A673 (cell line): ENCODE data around the gene SSTR5. TPM values are rescaled to one million over a fixed set of nuclear protein-coding genes. Genes with fewer than 3 reads are reported as not detected.

Experiments used
- BruUV-seq: library from RNA; stranded (reverse); fragments of 400-500 nt; replicated peaks from 2 replicates; lab custom pipeline; 2021; lab: Mats Ljungman, UMichigan
- CTCF ChIA-PET: fragments of 300-600 bp; sonication (Branson Sonifier 250); formaldehyde crosslinking; loops from one replicate; lab custom pipeline; 2022; ENCODE audit warnings: antibody characterized with exemption; lab: Charles Lee
- POLR2A ChIA-PET: fragments of 300-600 bp; sonication (Branson Sonifier 250); formaldehyde crosslinking; loops from one replicate; lab custom pipeline; 2022; ENCODE audit warnings: antibody characterized with exemption; ENCODE audit not compliant: low non-redundant PET; lab: Charles Lee
- DNase-seq: peaks from one replicate; pipeline ENCODE4 v3.0.0-alpha.2; 2015; ENCODE audit warnings: low spot score
- H3K27ac ChIP-seq: fragments of 200-600 bp; sonication (generic); 2 replicates; pipeline ENCODE4 v1.5.1; 2016; ENCODE audit warnings: mixed run types, low read depth, mild to moderate bottlenecking, mixed read lengths, antibody characterized with exemption, low read length; ENCODE audit not compliant: poor library complexity, severe bottlenecking
- H3K27me3 ChIP-seq: fragments of 200-600 bp; sonication (generic); replicated peaks from 2 replicates; pipeline ENCODE4 v1.6.1; 2017; ENCODE audit warnings: mixed run types, low read depth, mild to moderate bottlenecking, mixed read lengths, antibody characterized with exemption, low read length; ENCODE audit not compliant: insufficient read depth, poor library complexity
- H3K36me3 ChIP-seq: fragments of 200-600 bp; sonication (generic); 2 replicates; pipeline ENCODE4 v1.6.1; 2016; ENCODE audit warnings: mixed run types, mild to moderate bottlenecking, mixed read lengths, antibody characterized with exemption, low read length; ENCODE audit not compliant: insufficient read depth, poor library complexity, severe bottlenecking
- H3K4me1 ChIP-seq: fragments of 200-600 bp; sonication (generic); 2 replicates; pipeline ENCODE4 v1.6.1; 2017; ENCODE audit warnings: mixed run types, mild to moderate bottlenecking, mixed read lengths, antibody characterized with exemption, low read length; ENCODE audit not compliant: insufficient read depth, poor library complexity, severe bottlenecking
- H3K4me3 ChIP-seq: fragments of 200-600 bp; sonication (generic); 2 replicates; pipeline ENCODE4 v1.5.1; 2016; ENCODE audit warnings: low read depth, mixed run types, mild to moderate bottlenecking, mixed read lengths, low read length; ENCODE audit not compliant: poor library complexity, severe bottlenecking
- H3K9me3 ChIP-seq: fragments of 200-600 bp; sonication (generic); 2 replicates; pipeline ENCODE4 v1.6.1; 2016; ENCODE audit warnings: mixed run types, low read depth, mild to moderate bottlenecking, mixed read lengths, antibody characterized with exemption, low read length; ENCODE audit not compliant: poor library complexity, severe bottlenecking
- CTCF ChIP-seq: fragments of 300-800, 200-600 bp; sonication (generic); conservative IDR thresholded peaks from 2 replicates; pipeline ENCODE4 v1.5.1; 2017; ENCODE audit warnings: low read depth, mild to moderate bottlenecking, antibody characterized with exemption, low read length, moderate library complexity, mixed read lengths
- EZH2 ChIP-seq: fragments of 200-600 bp; sonication (generic); IDR thresholded peaks from 2 replicates; pipeline ENCODE4 v1.6.1; 2017; ENCODE audit warnings: borderline replicate concordance, low read depth, mild to moderate bottlenecking, mixed read lengths, antibody characterized with exemption, low read length; ENCODE audit not compliant: poor library complexity, severe bottlenecking
- intact Hi-C: fragments of 100-400 bp; cut with micrococcal nuclease; formaldehyde crosslinking; loops from one replicate; pipeline ENCODE4 v1.10.0; 2022; ENCODE audit not compliant: unreplicated experiment
- total RNA-seq: library from RNA; stranded (reverse); gene quantifications from 2 replicates; pipeline ENCODE4 v1.2.3, GENCODE V29; 2021

SSTR5 gene
- total RNA-seq, 1 experiment from 2014 or later: not detected

GRCh38 chr16:1076801-1077576 is 4.4 kb downstream of the SSTR5 start:
- no peak overlapping the region for H3K4me3 ChIP-seq
- POLR2A ChIA-PET: no interaction called here
- H3K36me3 ChIP-seq: no peaks in the 10 kb centered on the region
- CTCF ChIA-PET: no interaction called here
- BruUV-seq: no TSS peak
- TF ChIP-seq EZH2 (no peak), CTCF (no peak)
- no peak overlapping the region for H3K27ac ChIP-seq
- no peak for DNase-seq
- peaks cover 6% of the 10 kb centered on the region for H3K4me1 ChIP-seq
- H3K27me3 ChIP-seq: peaks cover 35% of the 10 kb centered on the region
- no peaks in the 10 kb centered on the region for H3K9me3 ChIP-seq
- intact Hi-C loops: no loop called here

DNA sequence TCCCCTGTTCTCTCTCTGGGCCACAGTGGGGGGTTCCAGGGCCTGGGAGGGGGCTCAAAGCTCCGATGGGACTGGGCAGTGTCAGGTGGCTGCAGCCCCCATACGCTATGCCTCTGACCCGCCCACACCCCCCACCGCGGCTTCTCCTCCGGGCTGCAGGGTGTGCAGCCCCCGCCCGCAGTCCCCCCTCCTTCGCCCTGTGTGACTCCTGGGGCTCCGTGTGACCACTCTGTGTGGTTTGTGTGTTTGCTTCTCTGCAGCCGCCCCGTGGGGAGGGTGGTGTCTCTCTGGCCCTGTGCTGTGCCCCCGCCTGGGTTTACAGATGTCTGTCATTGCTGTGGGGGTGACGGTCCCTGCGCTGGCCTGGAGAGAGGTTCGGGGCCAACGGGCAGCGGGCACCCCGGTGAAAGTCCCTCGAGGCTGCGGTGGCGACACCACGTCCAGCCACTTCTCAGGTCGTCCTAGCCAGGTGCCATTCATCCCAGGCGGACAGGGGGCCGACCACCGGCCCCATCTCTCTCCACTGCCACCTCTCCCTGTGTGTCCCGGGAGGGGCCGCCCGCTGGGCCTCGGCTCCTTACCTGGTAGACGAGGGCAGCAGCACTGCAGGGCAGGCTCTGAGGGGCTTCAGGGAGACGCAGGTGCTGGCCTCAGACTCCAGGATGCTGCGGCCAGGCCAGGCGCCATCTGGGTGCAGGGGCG is 5.5 kb downstream of the SSTR5 start:
- POLR2A ChIA-PET: no interaction called here
- intact Hi-C loops: no loop called here
- no peak for DNase-seq
- Histone ChIP-seq H3K27ac (no peak overlapping the region), H3K4me3 (no peak overlapping the region), H3K4me1 (peaks cover 6% of the 10 kb centered on the region), H3K9me3 (no peaks in the 10 kb centered on the region), H3K36me3 (no peaks in the 10 kb centered on the region), H3K27me3 (peaks cover 26% of the 10 kb centered on the region)
- BruUV-seq: no TSS peak
- CTCF ChIA-PET: no interaction called here
- TF ChIP-seq CTCF (no peak), EZH2 (no peak)

DNA sequence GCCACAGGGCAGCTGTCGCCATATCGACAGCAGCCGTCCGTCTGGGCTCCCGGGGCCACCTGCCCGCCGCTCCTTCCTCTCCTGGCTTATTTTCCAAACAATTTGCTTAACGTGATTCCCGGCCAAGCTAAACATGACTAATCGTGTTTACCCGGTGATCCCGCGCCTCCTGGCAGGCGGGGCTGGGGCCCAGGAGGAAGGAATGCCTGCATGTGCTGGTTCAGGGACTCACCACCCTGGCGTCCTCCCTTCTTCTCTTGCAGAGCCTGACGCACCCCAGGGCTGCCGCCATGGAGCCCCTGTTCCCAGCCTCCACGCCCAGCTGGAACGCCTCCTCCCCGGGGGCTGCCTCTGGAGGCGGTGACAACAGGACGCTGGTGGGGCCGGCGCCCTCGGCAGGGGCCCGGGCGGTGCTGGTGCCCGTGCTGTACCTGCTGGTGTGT is 6.1 kb downstream of the SSTR5 start:
- POLR2A ChIA-PET: no interaction called here
- CTCF ChIA-PET: no interaction called here
- DNase-seq: no peak
- no peaks in the 10 kb centered on the region for H3K36me3 ChIP-seq
- intact Hi-C loops: no loop called here
- H3K9me3 ChIP-seq: no peaks in the 10 kb centered on the region
- peaks cover 6% of the 10 kb centered on the region for H3K4me1 ChIP-seq
- no TSS peak for BruUV-seq
- H3K27ac ChIP-seq: no peak overlapping the region
- H3K4me3 ChIP-seq: no peak overlapping the region
- TF ChIP-seq CTCF (no peak), EZH2 (no peak)
- peaks cover 20% of the 10 kb centered on the region for H3K27me3 ChIP-seq
